ENCODE results near the gene CELF4. TPM values are rescaled to one million over a fixed set of nuclear protein-coding genes. Genes with fewer than 3 reads are reported as not detected.

The CELF4 gene
- total RNA-seq, 1 experiment from 2014 or later = not detected

DNA sequence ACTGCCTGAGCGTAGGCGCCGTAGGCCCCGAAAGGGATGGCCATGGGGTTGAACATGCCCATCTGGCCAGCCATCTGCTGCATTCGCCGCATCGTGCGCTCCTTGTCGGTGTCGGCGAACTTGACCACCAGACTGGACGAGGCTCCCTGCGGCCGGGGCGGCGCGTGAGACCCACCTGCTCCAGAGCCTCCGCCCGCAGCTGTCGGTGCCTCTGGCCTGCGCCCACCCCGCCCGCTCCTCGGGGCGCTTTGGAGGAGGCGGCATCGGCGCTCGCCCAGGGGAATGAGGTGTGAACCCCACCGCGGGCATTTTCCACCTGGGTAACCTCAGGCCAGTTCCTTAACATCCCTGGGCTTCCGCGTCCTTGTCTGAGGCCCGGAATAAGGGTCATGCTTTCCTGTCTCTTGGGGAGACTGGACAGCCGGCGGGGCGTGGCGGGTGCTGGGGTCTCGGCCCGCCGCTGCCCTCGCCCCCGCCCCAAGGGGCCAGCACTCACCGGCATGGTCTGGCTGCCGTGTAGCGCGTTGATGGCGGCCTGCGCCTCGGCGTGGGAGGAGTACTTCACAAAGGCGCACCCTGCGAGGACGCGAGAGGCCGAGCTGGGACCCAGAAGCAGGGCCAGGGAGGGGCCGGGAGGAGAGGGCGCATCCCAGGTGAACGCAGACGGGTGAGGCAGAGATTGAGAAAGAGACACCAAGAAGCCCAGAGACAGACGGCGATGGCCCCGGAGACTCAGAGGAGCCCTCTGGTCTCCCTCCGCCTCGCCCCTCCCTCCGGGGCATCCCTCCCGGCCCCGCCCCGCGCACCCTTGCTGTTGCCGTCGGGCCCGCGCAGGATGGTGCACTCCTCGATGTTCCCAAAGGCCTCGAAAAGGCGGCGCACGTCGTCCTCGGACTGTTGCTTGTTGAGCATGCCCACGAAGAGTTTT lies 291.0 kb downstream of the CELF4 start:
- no peaks in the 10 kb centered on the region for H3K9me3 ChIP-seq (ENCODE audit: control insufficient read depth, insufficient read depth, low read depth, low read length)
- no peaks in the 10 kb centered on the region for H3K27me3 ChIP-seq (ENCODE audit: control insufficient read depth, insufficient read depth, low read length)
- ATAC-seq (no peak), DNase-seq (ENCODE audit: low read depth, low spot score) (no peak)
- H3K27ac ChIP-seq (ENCODE audit: low read length) = no peak overlapping the region
- TF ChIP-seq POLR2AphosphoS5 (IDR thresholded peaks at IDR 0.05; ENCODE audit: low read depth, low read length) (no peak), TCF7L2 (IDR thresholded peaks at IDR 0.05; ENCODE audit: low read depth, low read length) (no peak), SIN3A (IDR thresholded peaks at IDR 0.05; ENCODE audit: borderline replicate concordance, insufficient read depth, low read depth, low read length) (no peak)
- TF ChIP-seq, protein P1, sequence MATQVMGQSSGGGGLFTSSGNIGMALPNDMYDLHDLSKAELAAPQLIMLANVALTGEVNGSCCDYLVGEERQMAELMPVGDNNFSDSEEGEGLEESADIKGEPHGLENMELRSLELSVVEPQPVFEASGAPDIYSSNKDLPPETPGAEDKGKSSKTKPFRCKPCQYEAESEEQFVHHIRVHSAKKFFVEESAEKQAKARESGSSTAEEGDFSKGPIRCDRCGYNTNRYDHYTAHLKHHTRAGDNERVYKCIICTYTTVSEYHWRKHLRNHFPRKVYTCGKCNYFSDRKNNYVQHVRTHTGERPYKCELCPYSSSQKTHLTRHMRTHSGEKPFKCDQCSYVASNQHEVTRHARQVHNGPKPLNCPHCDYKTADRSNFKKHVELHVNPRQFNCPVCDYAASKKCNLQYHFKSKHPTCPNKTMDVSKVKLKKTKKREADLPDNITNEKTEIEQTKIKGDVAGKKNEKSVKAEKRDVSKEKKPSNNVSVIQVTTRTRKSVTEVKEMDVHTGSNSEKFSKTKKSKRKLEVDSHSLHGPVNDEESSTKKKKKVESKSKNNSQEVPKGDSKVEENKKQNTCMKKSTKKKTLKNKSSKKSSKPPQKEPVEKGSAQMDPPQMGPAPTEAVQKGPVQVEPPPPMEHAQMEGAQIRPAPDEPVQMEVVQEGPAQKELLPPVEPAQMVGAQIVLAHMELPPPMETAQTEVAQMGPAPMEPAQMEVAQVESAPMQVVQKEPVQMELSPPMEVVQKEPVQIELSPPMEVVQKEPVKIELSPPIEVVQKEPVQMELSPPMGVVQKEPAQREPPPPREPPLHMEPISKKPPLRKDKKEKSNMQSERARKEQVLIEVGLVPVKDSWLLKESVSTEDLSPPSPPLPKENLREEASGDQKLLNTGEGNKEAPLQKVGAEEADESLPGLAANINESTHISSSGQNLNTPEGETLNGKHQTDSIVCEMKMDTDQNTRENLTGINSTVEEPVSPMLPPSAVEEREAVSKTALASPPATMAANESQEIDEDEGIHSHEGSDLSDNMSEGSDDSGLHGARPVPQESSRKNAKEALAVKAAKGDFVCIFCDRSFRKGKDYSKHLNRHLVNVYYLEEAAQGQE (IDR thresholded peaks at IDR 0.05; ENCODE audit: insufficient read depth in 1 of 2, low read depth in 2 of 2, low read length in 1 of 2) = no peak
- TF ChIP-seq, protein P2, sequence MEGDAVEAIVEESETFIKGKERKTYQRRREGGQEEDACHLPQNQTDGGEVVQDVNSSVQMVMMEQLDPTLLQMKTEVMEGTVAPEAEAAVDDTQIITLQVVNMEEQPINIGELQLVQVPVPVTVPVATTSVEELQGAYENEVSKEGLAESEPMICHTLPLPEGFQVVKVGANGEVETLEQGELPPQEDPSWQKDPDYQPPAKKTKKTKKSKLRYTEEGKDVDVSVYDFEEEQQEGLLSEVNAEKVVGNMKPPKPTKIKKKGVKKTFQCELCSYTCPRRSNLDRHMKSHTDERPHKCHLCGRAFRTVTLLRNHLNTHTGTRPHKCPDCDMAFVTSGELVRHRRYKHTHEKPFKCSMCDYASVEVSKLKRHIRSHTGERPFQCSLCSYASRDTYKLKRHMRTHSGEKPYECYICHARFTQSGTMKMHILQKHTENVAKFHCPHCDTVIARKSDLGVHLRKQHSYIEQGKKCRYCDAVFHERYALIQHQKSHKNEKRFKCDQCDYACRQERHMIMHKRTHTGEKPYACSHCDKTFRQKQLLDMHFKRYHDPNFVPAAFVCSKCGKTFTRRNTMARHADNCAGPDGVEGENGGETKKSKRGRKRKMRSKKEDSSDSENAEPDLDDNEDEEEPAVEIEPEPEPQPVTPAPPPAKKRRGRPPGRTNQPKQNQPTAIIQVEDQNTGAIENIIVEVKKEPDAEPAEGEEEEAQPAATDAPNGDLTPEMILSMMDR (IDR thresholded peaks at IDR 0.05) = no peak
- H3K36me3 ChIP-seq (ENCODE audit: control insufficient read depth, insufficient read depth, low read length) = no peaks in the 10 kb centered on the region
- in situ Hi-C loops (cut with HindIII; ENCODE audit: low pct_unique_long_range_greater_than_20kb, low sequenced_read_pairs) (no loop called here), intact Hi-C loops (cut with micrococcal nuclease; ENCODE audit: unreplicated experiment) (no loop called here)
- H3K4me3 ChIP-seq (ENCODE audit: low read depth in 2 of 2, low read length in 2 of 2) = no peak overlapping the region
- CTCF ChIA-PET = no interaction called here
- no TSS peak for BruUV-seq (replicated peaks)
- POLR2A ChIA-PET = no interaction called here
- no peaks in the 10 kb centered on the region for H3K4me1 ChIP-seq (ENCODE audit: control insufficient read depth, insufficient read depth, low read length)

DNA sequence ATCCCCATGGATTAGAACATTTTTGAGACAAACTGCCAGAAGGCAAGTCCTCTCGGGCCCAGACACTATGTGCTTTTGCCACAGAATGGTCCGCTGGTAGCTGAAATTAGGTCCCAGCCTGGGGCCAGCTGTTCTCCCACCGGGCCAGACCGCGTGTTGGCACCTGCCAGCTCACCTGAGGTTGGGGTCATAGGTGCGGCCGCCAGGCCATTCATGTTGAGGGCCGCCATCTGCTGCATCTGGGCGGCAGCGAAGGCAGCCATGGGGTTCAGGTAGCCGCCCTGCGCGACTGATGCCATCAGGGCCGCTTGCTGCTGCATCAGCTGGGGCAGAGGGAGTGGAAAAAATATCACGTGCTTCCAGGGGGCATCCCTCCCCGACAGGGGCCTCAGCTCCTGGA lies 292.8 kb downstream of the CELF4 start:
- DNase-seq (ENCODE audit: low read depth, low spot score) = no peak
- Histone ChIP-seq H3K27me3 (ENCODE audit: control insufficient read depth, insufficient read depth, low read length) (no peaks in the 10 kb centered on the region), H3K4me1 (ENCODE audit: control insufficient read depth, insufficient read depth, low read length) (no peaks in the 10 kb centered on the region), H3K9me3 (ENCODE audit: control insufficient read depth, insufficient read depth, low read depth, low read length) (no peaks in the 10 kb centered on the region), H3K27ac (ENCODE audit: low read length) (no peak overlapping the region), H3K36me3 (ENCODE audit: control insufficient read depth, insufficient read depth, low read length) (no peaks in the 10 kb centered on the region), H3K4me3 (ENCODE audit: low read depth in 2 of 2, low read length in 2 of 2) (no peak overlapping the region)
- ChIA-PET CTCF (no interaction called here), POLR2A (no interaction called here)
- no peak for ATAC-seq
- in situ Hi-C loops (cut with HindIII; ENCODE audit: low pct_unique_long_range_greater_than_20kb, low sequenced_read_pairs) = no loop called here
- TF ChIP-seq, protein P1 (IDR thresholded peaks at IDR 0.05; ENCODE audit: insufficient read depth in 1 of 2, low read depth in 2 of 2, low read length in 1 of 2) = no peak
- TF ChIP-seq POLR2AphosphoS5 (IDR thresholded peaks at IDR 0.05; ENCODE audit: low read depth, low read length) = no peak
- no peak for TF ChIP-seq SIN3A (IDR thresholded peaks at IDR 0.05; ENCODE audit: borderline replicate concordance, insufficient read depth, low read depth, low read length)
- TF ChIP-seq, protein P2 (IDR thresholded peaks at IDR 0.05) = no peak
- no peak for TF ChIP-seq TCF7L2 (IDR thresholded peaks at IDR 0.05; ENCODE audit: low read depth, low read length)
- intact Hi-C loops (cut with micrococcal nuclease; ENCODE audit: unreplicated experiment) = no loop called here
- BruUV-seq (replicated peaks) = no TSS peak
